Amniotic epithelial cell (primary cell): ENCODE data around the gene ANKRD34A.

Experiments used
- DNase-seq: peaks from one replicate; pipeline ENCODE4 v3.0.0-alpha.2; 2010; ENCODE audit warnings: low read depth

The ANKRD34A gene

DNA sequence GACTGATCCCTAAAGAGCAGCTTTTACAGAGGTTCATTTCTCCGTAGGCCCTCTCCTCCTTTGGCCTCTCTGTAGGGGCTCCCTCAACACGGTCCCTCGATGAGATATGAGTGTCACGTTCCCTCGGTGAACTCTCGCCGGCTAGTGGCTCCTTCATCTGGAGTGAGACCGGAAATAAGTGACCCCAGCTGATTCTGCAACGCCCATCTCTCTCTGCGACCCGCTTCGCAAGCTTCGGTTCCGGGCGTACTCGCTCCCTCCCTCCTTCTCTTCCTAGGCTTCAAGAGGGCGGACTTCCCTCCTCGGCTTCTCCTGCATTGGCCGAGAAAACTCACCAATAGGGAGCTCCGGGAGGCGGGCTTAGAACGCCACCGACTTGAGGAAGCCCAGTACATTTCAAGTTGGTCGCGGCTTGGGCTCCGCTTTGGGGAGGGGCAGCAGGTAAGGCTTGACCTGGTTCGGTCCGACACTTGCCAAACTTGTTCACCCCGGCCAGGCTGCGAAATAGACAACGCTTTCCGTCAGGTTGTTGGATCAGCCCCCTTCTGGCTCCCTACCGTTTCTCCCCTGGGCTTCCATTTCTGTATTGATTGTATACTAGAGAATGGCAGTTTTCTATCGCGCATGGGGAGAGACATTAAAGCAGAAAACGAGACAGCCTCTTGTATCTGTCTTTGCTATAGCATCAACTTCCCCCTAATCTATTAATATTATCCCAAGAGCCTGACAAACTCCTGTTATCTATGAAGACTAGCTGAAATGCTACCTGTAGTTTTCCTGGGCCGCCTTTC lies at the start of gene ANKRD34A, which contains the start of gene POLR3GL:
TSS of gene ANKRD34A (minus strand) at position 248 of the 791 bp plus-strand sequence. CDS start 2,816 bp downstream, outside the sequence.
TSS of gene POLR3GL (plus strand) at position 363 of the 791 bp plus-strand sequence. CDS start 10,176 bp downstream, outside the sequence.
- peak; percentile 85 for DNase-seq

DNA sequence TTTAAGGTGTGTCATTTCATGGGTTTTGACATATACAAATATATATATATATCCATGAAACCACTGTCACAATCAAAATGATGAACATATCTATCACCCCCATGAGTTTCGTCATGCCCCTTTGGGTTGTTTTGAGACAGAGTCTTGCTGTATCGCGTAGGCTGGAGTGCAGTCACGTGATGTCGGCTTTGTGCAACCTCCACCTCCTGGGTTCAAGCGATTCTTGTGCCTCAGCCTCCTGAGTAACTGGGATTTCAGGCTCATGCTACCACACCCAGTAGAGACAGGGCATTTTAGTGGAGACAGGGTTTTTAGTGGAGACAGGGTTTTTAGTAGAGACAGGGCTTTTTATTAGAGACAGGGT lies 49.2 kb upstream of the ANKRD34A start:
- no peak for DNase-seq

GRCh38 chr1:146012703-146013558 lies 48.6 kb upstream of the ANKRD34A start:
- peak; percentile 81 for DNase-seq

- DNase-seq = no peak
These were observed 45.9 kb upstream of the ANKRD34A start for GRCh38 chr1:146010126-146010738.

GRCh38 chr1:146007489-146008133 lies 43.2 kb upstream of the ANKRD34A start:
- no peak for DNase-seq

DNA sequence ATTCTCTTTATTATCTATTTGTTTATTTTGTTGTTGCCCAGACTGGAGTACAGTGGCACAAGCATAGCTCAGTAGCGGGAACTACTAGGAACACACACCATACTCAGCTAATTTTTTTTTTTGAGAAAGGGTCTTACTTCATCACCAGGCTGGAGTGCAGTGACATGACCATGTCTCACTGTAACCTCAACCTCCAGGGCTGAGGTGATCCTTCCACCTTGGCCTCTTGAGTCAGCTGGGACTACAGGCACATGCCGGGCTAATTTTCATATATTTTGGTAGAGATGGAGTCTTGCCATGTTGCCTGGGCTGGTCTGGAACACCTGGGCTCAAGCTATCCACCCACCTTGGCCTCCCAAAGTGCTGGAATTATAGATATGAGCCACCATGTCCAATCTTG lies 37.3 kb upstream of the ANKRD34A start:
- DNase-seq = no peak

GRCh38 chr1:145999321-146000024 lies 35.1 kb upstream of the ANKRD34A start:
- DNase-seq = peak; percentile 15

DNA sequence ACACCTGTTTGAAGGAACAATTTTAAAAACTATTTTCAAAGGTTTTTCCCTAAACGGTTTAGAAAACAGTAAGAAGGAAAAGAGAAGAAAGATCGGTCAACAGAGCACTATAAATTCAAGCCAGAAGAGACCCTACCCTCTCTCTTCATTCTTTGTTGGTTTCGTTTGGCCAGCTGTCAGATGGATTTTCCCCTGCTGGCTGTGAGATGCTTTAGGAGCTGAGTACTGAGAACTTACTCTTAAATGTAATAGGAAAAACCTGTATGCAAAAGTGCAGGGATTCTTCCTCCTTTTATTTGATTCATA lies 33.3 kb upstream of the ANKRD34A start:
- no peak for DNase-seq

GRCh38 chr1:145997016-145997717 lies 32.8 kb upstream of the ANKRD34A start:
- DNase-seq = peak; percentile 37

DNA sequence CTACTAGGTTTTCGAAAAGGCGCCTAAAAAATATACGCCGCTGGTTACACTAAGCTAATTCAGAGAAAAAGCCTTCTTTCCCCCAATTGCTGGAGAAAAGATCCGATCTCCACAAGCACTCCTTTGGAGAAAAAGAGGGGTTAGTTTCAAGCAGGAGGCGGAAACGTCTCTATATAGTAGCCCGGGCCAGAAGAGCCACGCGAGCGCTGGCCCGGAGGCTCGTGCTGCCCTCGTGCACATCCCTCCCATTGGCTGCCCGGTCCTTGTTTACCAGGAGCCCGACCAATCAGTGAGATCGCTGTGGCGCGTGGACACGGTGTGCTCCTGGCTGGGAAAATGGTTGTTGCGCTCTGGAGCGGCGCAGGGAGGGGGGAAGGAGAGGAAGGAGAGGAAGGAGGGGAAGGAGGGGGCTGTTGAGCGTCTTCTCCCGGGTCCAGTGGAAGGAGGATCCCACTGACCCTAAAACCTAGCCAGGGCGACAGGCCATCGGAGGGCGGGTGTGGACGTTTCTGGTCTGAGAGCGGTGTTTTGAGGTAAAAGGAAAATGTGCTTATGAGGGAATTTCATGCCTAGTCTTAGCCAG lies 32.1 kb upstream of the ANKRD34A start, which contains the start of gene TXNIP:
TSS of gene TXNIP (minus strand) at position 147 of the 583 bp plus-strand sequence. CDS start 313 bp downstream, outside the sequence.
- peak; percentile 98 for DNase-seq

GRCh38 chr1:145995964-145996432 lies 31.6 kb upstream of the ANKRD34A start:
- no peak for DNase-seq

DNA sequence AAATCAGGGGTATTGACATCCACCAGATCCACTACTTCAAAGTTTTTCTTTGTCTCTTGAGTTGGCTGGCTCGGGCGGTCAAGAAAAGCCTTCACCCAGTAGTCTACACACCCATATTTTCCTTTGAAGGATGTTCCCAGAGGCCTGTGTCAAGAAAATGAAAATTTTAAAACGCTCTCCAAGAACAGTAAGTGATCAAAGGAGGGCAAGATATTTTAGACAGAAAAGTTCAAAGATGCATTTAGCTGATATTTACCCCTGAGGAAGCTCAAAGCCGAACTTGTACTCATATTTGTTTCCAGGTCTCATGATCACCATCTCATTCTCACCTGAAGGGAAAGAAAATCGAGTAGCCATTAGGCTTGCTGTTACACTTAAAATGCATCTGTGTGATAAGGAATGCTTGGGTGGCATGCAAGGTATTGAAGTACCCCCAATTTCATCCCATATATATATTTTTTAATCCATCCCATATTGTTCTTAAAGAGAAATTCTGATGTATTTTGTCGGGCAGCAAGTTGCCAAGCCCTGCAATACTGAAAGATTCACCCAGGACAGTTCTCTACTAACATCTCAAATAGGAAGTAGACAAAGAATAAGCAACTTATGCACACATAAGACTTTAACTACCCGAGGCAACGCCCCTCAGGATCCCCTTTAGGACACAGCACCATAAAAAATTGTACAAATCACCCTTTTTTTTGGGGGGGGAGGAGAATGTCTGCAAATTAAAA lies 30.9 kb upstream of the ANKRD34A start:
- no peak for DNase-seq

DNA sequence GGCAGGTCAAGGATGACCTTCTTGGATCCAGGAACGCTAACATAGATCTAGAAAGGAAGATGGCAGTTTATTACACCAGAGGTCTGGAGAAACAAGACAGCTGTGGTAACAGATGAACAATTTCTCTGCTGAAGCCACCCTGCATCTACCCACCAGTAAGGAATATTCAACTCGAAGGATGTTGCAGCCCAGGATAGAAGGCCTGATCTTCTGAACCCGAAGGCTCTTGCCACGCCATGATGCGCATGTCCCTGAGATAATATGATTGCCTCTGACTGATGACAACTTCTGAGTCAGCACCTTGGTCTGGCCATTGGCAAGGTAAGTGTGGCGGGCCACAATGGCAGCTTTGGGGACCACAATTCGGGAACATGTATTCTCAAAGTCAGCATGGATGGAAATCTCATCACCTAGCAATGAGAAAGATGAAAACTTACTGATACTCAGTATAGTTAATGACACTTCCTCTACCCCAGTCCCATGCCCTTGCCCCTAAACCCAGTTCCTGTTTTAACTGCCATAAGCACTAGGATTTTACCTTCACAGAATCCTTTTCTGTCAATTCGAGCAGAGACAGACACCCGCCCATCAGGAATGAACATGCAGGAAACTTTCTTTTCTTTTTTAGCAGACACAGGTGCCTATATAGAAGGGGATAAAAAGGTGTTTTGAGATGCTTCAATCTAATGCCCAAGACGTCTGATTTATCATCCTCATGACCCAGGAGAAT lies 30.2 kb upstream of the ANKRD34A start:
- DNase-seq = peak; percentile 23

GRCh38 chr1:145993618-145994390 lies 29.4 kb upstream of the ANKRD34A start:
- peak; percentile 26 for DNase-seq

GRCh38 chr1:145992958-145993617 lies 28.7 kb upstream of the ANKRD34A start:
- no peak for DNase-seq

- no peak for DNase-seq
These were observed 28.1 kb upstream of the ANKRD34A start for GRCh38 chr1:145992502-145992936.

DNA sequence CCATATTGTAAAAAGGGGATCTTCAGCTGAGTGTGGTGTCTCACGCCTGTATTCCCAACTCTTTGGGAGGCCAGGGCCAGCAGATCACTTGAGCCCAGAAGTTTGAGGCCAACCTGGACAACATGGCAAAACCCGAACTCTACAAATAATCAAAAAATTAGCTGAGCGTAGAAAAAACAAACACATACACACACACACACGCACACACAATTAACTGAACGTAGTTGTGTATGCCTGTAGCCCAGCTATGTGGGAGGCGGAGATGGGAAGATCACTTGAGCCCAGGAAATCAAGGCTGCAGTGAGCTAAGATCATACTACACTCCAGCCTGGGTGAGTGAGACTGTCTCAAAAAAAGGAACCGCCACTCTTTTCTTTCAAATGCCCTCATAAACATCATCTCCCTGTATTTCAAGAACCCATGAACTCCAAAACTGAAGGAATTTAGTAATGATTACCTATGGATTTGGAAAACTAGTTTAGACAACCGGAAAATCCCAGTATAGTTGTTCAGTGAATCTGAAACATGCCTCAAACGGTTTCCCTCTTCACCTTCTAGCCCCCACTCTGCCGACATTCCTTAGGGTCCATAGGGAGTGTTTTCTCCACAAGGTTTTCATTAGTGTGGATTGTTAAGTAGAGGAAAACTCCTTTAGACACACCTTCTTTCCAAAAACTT lies 27.5 kb upstream of the ANKRD34A start:
- DNase-seq = peak; percentile 41
